ENCODE results near the gene SND1.

Gene SND1

GRCh38 chr7:127770885-127771284, 118.9 kb downstream of the SND1 start:
- no peak for DNase-seq

DNA sequence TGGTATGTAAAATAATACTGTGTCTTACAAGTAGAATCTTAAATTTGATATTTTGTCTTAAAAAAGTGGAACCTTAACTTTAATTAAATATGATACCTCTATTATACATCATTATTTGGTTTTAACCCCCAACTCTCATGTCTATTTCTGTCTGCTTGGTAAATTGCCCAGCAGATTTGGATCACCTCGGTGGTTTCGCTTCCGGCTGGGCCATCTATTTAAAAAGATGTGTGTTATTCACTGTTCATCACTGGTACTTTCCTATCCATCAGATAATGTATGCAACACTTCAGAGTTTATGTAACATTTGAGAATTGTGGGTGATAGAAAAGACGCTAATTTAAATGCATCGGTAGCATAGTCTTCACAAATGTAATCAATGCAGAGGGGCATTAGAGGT, 119.7 kb downstream of the SND1 start:
- DNase-seq: no peak

DNA sequence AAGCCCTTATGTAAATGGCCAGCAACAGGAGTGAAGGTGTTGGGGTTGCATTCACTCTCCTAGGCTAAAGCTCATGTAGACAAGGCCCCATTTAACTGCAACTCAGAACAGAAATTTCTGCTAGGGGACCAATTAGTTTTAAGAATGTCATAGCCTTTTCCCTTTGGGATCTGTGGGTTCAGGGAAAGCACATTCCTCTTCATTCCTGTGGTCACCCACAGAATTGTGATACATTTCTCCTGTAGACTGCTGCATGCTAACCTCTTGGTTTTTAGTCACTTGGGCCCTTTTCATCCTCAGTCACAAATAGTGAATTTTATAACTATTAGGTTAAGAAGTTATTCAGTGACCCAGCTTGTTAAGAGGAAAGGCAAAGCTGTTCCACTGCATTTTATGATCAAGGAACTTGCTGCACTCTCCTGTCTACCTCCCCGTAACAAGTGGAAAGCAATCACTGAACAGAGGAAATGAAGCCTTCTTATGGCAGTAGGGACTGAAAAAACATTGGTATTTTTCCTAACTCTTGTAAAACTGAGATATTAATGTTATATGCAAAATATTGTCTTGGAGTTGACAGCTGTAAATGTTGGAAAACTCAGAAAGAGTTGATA, 124.9 kb downstream of the SND1 start:
- DNase-seq: no peak

DNA sequence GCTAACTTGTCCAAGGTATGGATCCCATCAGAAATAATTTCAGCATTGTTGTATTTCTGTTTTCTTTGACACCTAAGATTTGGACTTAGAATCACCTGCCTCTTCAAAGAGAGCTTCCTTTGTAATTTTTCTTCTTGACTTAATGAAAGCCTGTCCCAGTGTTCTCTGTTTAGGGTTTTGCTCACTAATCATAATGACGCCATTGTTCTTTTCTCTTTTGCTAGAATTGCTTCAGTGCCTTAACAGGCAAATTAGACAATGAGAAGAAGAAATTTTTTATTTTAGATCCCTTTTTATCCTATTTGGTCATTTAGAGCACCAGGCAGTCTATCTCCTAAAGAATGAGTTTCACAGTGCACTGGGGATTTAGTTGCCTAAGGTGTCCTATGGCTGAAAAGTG, 128.5 kb downstream of the SND1 start:
- no peak for DNase-seq

DNA sequence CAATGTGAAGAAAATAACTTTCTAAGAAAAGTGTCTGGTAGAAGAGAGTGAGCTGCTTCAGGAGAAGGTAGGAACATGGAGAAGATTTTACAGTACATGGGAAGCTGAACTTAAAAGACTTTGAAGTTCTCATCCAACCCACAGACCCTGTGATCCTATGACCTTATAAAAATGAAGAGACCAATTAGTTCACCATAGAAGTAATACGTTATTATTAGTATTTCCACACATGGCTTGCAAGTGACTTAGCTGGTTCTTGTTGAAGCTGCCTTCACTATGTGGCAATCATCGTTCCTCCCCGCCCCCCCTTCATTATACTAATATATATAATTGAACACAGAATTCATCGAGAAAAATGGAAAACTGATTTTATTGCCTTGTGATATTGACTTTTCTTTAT, 129.1 kb downstream of the SND1 start:
- DNase-seq: no peak

DNA sequence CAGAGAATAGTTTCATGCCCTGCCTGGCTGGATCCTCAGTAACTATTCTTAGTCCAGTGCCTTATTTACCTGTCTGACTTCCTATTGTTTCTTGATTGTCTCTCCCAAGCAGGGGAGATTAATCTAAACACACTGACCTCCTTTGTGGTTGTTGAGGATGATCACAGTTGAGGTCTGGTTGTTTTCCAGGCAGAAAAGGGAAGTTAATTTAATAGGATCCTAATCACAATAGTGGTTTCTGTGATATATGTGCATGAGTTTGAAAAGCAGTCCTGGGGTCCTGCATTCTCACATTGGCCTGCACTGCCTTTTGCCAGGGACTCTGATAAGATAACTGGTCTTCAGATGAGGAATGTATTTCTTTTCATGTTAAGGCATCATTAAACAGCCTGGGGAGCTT, 130.1 kb downstream of the SND1 start:
- DNase-seq: no peak

DNA sequence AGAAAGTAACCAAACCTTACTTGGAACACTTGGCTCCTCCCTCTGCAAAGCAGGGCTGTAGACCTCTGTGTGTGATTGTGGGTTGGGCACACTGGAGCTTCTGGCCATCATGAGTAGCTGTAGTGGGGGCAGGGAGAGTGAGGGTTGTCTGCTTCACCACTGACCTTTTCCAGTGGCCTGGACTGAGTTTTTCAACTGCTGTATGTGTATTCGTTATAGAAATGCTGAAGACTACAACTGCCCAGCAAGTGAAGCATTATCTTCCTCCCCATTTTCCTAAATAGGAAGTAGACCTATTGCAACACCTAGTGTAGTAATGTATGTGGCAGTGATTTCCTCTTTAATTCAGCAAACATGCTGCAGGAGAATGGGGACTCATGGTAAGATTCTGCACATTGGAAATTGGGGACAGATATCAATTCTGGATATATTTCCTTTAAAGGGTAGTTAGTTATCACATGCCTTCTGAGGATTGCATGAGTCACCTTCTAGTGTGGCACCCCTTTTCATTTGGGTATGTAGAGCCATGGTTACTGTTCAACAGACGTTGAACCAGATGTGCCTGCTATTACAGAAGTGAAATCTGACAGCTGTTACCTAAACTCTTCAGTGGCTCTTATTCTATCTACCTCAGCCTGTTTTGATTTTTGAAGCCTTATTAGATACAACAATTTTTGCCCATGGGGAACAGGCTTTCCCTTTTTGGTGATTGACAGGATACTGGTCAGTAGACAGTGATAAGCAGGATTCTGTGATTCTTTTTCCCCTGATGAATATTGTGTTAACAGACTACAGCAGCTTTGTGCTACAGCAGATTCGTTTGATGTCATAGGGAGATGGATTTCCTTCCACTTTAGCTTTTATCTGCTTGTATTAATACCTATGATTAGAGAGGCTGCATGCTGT, 130.9 kb downstream of the SND1 start:
- no peak for DNase-seq

- no peak for DNase-seq
Observed at GRCh38 chr7:127786184-127786583, 134.2 kb downstream of the SND1 start.

GRCh38 chr7:127789031-127789430, 137.0 kb downstream of the SND1 start:
- DNase-seq: no peak

DNA sequence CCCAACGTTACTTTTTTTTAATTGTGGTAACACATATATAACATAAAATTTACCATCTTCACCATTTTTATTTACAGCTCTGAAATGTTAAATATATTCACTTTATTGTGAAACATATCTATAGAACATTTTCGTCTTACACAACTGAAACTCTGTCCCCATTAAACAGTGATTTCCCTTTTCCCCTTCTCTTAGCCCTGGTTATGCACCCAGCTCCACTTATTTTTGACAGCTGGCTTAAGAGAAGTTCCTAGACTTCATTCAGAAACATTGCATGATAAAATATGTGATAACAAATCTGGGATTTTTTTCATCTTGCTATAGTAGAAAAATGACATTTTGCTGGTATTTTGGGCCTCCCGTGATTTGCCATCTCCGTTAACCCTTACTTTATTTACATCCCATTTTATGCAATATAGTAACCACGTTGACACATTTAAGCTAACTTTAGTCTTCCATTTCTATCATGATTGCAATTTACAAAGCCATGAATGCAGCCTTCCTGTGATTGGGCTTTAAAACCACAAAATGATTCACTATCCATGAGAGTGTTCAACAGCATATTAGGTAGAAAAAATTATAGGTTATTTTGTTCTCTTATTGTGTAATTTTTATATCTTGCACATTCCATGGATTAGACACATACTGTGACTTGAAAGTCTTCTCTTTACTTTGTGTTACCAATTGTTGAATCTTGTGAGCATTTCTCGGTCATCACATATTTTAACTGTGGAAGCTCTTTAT, 139.6 kb downstream of the SND1 start:
- no peak for DNase-seq

DNA sequence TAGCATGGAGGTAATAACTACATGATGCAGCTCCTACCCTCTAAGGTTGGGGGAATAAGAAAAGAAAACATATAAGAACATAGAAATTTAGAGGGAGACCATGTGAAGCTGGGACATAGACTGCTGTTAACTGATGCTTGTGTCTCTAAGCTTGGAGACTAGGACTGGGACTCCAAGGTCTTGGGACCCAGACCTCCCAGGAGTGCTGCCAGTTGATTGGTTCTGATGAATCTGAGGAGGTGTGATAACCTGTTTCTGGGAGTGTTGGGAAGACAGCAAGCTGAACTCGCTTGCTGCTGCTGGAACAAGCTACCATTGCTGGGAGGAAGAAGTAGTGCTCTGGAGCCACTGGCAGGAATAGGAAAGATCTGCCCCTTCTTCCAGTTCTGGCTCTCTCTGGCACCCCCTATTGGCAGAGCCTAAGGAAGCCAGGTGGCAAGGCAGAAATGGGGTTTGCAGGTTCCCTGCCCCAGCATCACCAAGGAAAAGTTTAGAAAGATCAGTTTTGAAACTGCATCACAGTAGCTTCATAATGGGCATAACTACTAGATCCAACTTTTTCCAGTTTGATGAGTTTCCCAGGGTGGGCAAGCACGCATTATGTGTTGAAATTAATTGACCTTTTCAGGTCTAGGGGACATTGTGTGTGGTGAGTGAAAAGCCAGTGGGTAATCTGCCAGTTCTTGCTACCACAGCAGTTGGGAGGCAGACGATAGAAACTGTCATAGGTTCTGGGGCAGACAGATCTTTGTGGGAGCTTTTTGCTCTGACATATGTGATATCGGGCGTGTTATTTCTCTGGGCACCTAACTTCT, 140.7 kb downstream of the SND1 start:
- peak; percentile 8 for DNase-seq

DNA sequence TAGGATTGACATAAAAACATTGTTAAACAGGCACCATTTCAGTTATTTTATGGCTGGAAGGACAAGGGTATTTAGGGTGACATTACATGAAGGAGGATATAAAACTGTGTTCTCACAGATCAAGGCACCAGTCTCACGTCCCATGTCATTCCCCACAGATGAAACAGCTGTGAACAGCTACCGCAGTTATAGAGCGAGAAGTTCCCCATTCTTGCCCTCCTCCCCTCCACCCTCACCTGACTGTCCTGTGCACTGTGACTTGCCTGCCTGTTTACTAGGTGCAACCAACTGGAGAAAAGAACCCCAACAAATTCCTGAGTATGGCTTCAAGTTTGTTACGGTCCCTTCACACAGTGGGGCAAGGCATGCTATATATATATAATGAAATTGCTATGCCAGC, 141.6 kb downstream of the SND1 start:
- DNase-seq: no peak

- DNase-seq: no peak
Observed at GRCh38 chr7:127794136-127794535, 142.1 kb downstream of the SND1 start.

DNA sequence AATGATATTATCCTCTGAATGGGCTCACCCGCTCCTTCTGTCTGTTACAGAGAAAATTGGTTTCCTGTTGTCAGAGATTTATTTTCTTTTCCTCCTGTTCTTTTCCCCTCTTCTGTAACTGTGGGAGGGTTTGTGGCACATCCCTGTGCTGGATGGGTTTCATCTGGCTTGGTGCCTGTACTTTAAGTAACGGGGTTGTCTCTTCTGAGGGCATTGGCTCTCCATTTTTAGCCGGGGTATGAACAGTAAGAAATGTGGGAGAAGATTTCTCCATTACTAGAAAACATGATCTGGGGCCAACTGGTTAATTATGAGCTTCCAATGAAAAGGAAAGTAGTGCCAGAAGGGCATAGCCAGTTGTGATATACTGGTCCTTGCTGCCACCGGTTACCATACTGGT, 142.6 kb downstream of the SND1 start:
- no peak for DNase-seq

- no peak for DNase-seq
Observed at GRCh38 chr7:127798023-127798422, 146.0 kb downstream of the SND1 start.

DNA sequence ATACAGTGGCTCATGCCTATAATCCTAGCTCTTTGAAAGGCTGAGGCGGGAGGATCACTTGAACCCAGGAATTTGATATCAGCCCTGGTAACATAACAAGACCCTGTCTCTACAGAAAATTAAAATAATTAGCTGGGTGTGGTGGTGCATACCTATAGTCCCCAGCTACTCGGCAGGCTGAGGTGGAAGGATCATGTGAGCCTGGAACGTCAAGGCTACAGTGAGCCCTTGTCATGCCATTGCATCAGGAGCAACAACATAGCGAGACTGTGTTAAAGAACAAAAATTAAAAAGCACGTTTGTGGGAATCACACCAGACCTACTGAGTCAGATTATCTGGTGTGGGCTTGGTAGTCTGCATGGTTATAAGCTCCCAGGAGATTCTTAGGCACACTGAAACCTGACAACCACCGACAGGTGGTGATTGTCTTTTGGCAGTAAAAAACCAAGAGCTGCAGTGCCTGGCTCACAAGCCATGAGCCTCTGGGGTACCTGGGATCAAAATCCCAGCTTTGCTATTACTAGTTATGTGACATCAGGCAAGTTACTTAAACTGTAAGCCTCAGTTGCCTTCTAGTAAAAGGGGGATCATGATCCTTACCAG, 146.9 kb downstream of the SND1 start:
- no peak for DNase-seq

GRCh38 chr7:127799535-127800305, 147.7 kb downstream of the SND1 start:
- DNase-seq: no peak

DNA sequence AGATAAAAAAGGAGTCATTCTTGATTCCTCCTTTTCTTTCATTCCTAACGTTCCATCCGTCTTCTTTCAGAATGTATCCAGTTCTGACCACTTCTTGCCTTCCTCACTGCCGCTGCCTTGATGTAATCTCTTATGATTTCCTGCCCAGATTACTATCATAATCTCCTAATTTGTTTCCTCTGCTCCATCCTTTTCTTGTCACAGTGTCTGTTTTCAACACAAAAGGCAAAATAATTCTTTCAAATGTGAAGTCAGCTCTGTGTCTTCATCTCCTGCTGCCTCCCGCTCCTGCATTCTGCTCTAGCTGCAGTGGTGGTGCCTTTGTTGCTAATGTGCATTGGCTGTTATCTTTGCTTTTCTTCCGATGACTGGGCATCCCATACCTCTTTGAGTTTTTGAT, 150.9 kb downstream of the SND1 start:
- DNase-seq: no peak

DNA sequence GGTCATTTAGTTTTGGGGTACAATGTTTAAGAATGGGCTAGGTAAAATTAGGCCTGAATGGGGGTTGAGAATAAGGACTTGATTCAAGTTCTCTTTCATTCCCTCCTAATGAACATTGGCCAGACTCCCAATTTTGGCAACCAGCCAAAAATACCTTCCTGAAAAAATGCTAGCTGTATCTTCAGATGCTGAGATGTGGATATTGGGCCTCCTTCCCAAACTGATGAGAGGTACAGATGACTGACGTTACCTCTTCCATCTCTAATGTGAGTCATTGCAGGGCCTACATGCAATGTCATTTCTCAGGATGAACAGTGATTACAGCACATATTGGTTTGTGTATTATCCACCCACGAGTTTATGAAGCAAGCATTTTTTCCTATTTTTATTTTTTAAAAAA, 151.6 kb downstream of the SND1 start:
- no peak for DNase-seq

GRCh38 chr7:127807340-127807739, 155.3 kb downstream of the SND1 start:
- DNase-seq: no peak

GRCh38 chr7:127807829-127808228, 155.8 kb downstream of the SND1 start:
- DNase-seq: no peak

DNA sequence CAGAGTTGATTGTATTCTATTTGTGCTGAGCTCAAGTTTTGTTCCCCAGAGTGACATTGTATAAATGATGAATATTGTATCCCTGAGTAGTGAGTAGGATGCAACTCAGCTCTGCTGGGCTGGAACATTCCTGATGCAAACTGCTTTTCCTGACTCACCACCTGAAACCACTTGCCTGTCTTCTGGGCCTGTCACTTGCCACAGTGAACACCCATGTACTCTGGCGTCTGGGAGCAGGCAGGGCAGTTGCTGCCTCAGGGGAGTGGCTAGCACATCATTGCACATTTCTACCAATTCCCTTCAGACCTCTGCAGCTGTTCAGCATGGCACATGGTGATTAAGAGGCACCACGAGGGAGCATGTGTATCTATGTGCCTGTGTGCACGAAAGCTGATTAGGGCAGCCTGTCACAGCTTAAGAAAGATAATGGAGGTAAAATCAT, 157.3 kb downstream of the SND1 start:
- DNase-seq: no peak

All from stimulated activated CD4-positive, alpha-beta T cell treated with anti-CD3 and anti-CD28 coated beads, Interleukin-4, amount 100 ng/mL, for 1 hour (primary cell).